Calu3 (cell line): ENCODE measurements around the gene TYW1. TPM values are rescaled to one million over a fixed set of nuclear protein-coding genes. Genes with fewer than 3 reads are reported as not detected.
"Not testable (repeated sequence)": the region's sequence is repeated elsewhere in the genome, so short reads cannot be mapped to it uniquely, and the experiment has no call there.

Experiments
- BruUV-seq: library from RNA; stranded (reverse); fragments of 400-500 nt; replicated peaks from 2 replicates; lab custom pipeline; 2021; lab: Mats Ljungman, UMichigan
- CTCF ChIA-PET: fragments of 300-600 bp; sonication (Branson Sonifier 250); formaldehyde crosslinking; loops from one replicate; lab custom pipeline; 2022; ENCODE audit warnings: antibody characterized with exemption; lab: Charles Lee
- DNase-seq: peaks from one replicate; pipeline ENCODE4 v3.0.0; 2022
- H3K27ac Mint-ChIP-seq: one replicate; pipeline ENCODE4 v1.8.0; 2022; ENCODE audit warnings: mixed read lengths; ENCODE audit not compliant: unreplicated experiment
- H3K27me3 Mint-ChIP-seq: one replicate; pipeline ENCODE4 v1.8.0; 2022; ENCODE audit warnings: mixed read lengths; ENCODE audit not compliant: unreplicated experiment
- H3K36me3 Mint-ChIP-seq: one replicate; pipeline ENCODE4 v1.8.0; 2022; ENCODE audit warnings: mild to moderate bottlenecking, moderate library complexity, mixed read lengths; ENCODE audit not compliant: insufficient read depth, unreplicated experiment
- H3K4me1 Mint-ChIP-seq: one replicate; pipeline ENCODE4 v1.8.0; 2022; ENCODE audit warnings: mild to moderate bottlenecking, low read depth, mixed read lengths; ENCODE audit not compliant: unreplicated experiment
- H3K4me3 Mint-ChIP-seq: one replicate; pipeline ENCODE4 v1.8.0; 2022; ENCODE audit warnings: mild to moderate bottlenecking, low read depth, moderate library complexity, mixed read lengths; ENCODE audit not compliant: unreplicated experiment
- H3K9me3 Mint-ChIP-seq: one replicate; pipeline ENCODE4 v1.8.0; 2022; ENCODE audit warnings: low read depth, mixed read lengths; ENCODE audit not compliant: unreplicated experiment
- intact Hi-C: fragments of 100-400 bp; cut with micrococcal nuclease; formaldehyde crosslinking; loops from one replicate; pipeline ENCODE4 v1.10.0; 2022; ENCODE audit not compliant: unreplicated experiment
- total RNA-seq: library from RNA; stranded (reverse); gene quantifications from 2 replicates; pipeline ENCODE4 v1.2.3, GENCODE V29; 2022
- TF ChIP-seq, protein P1 (sequence below): fragments of 200-600 bp; IDR thresholded peaks from one replicate; pipeline ENCODE4 v1.8.0; 2022; ENCODE audit warnings: antibody characterized with exemption; ENCODE audit not compliant: unreplicated experiment

TYW1 gene
- total RNA-seq, 1 experiment from 2014 or later: 12.1 TPM

DNA sequence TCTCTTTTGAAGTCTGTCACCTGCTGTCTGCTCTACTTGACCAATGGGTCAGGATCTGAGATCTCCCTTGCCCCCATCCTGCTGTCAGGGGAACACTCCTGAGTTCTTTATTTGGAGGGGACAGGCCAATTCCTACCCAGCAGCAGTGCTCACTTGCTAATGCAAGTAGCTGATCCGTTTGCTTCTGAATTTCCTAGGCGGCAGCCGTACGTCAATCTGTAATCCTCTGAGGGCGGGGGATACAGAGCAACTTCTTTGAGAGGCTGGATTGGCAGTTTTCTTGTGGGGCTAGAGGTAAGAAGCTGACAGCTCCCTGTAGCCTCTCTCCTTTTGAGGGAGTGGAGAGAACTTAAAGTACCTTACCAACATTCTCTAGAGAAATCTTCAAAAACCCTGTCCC is 36.6 kb downstream of the TYW1 start:
- H3K9me3 Mint-ChIP-seq: no peaks in the 10 kb centered on the region
- H3K4me1 Mint-ChIP-seq: no peaks in the 10 kb centered on the region
- no peak for DNase-seq
- no peak overlapping the region for H3K4me3 Mint-ChIP-seq
- TF ChIP-seq, protein P1, sequence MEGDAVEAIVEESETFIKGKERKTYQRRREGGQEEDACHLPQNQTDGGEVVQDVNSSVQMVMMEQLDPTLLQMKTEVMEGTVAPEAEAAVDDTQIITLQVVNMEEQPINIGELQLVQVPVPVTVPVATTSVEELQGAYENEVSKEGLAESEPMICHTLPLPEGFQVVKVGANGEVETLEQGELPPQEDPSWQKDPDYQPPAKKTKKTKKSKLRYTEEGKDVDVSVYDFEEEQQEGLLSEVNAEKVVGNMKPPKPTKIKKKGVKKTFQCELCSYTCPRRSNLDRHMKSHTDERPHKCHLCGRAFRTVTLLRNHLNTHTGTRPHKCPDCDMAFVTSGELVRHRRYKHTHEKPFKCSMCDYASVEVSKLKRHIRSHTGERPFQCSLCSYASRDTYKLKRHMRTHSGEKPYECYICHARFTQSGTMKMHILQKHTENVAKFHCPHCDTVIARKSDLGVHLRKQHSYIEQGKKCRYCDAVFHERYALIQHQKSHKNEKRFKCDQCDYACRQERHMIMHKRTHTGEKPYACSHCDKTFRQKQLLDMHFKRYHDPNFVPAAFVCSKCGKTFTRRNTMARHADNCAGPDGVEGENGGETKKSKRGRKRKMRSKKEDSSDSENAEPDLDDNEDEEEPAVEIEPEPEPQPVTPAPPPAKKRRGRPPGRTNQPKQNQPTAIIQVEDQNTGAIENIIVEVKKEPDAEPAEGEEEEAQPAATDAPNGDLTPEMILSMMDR: no peak
- no TSS peak for BruUV-seq
- H3K27ac Mint-ChIP-seq: no peak overlapping the region
- CTCF ChIA-PET: no interaction called here
- no peaks in the 10 kb centered on the region for H3K27me3 Mint-ChIP-seq
- intact Hi-C loops: no loop called here
- no peaks in the 10 kb centered on the region for H3K36me3 Mint-ChIP-seq

DNA sequence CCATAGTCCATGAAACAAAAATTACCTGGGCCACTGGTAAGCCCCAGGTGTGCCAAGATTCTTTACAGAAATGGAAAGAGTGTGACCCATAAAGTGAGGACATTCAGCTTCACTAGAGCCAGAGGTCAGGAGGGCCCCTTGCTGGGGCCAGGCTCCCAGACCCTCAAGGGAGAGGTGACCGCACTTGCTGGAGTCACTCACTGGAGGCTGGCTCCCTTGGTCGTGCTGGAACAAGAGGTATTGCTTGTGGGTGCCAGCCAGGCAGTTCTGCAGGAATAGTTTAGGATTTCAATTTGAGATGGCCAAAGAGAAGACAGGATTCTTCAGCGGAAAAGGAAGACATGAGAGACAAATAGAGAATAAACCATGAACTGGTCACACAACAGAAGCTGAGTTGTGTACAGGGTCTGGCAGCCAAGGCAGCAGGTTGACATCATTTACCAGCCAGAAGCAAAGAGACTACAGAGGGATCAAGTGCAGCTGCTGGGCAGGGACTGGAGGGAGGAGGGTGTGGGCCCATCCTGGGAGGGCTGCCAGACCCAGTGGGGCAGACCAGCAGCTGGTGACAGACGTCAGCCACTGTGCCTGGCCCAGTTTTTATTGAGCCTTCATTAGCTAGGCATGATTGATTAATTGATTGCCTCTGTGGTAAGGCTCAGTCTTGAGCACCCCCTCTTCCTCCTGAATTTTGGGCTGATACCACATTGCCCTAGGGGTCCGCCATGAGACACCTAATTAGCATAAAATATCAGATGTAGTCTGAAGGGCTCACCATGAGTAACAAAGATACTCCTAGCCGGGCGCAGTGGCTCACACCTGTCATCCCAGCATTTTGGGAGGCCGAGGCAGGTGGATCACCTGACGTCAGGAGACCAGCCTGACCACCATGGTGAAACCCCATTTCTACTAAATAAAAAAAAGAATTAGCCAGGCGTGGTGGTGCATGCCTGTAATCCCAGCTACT is 40.1 kb downstream of the TYW1 start:
- H3K36me3 Mint-ChIP-seq, H3K4me3 Mint-ChIP-seq, H3K27me3 Mint-ChIP-seq, H3K27ac Mint-ChIP-seq, BruUV-seq, CTCF ChIA-PET, intact Hi-C loops, DNase-seq, H3K9me3 Mint-ChIP-seq, H3K4me1 Mint-ChIP-seq: not testable (repeated sequence)

DNA sequence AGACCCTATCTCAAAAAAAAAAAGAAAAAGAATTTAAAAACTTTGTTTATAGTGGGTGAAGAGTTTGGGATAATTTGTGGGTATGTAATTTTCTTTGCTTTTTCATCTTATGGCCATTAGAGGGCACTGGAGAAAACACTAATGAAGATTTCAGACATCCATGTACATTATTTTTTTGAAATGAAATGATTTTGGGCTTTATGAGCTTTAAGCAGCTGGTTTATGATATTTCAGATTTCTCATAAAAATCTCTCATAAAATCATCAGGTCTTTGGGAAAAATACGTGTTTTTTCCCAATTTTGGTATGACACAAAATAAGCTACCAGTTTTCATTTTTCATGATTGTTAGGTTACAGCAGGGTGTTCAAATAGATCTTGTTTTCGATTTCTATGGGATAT is 44.2 kb downstream of the TYW1 start:
- H3K9me3 Mint-ChIP-seq, BruUV-seq, DNase-seq, H3K36me3 Mint-ChIP-seq, H3K4me1 Mint-ChIP-seq, H3K27ac Mint-ChIP-seq, H3K4me3 Mint-ChIP-seq, H3K27me3 Mint-ChIP-seq, intact Hi-C loops: not testable (repeated sequence)
- CTCF ChIA-PET: interaction anchor here (0.7 kb wide), 1 partner anchor 261 kb away, joined by 3 read pairs; no protein-coding TSS in a partner anchor

DNA sequence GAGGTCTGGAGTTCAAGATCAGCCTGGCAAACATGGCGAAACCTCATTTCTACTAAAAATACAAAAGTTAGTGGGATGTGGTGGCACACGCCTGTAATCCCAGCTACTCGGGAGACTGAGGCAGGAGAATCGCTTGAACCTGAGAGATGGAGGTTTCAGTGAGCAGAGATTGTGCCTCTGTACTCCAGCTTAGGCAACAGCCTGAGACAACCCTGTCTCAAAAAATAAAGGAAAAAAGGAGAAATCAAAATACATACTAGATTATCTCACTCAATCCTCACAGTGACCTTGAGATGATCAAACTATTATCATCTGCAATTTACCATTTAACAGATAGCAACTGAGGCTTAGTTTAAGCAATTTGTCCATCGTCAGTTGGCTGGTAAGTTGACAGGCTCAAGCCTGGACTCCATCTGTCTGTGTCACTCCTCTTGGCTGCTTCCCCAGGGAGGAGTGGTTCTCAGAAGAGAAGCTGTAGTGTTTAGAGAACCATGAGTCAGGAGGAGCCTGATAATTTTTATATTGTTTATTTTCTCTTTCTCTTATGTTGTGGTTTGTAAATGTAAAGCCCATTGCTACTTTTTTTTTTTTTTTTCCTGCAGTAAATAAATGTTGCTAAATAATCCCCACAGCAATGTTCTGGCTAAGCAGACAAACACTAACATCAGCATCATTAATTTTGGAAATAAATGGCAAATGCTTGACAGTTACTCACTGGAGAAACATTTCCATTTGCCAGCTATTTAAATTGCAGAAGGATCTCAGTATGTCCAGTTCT is 46.3 kb downstream of the TYW1 start:
- H3K36me3 Mint-ChIP-seq: not testable (repeated sequence)

DNA sequence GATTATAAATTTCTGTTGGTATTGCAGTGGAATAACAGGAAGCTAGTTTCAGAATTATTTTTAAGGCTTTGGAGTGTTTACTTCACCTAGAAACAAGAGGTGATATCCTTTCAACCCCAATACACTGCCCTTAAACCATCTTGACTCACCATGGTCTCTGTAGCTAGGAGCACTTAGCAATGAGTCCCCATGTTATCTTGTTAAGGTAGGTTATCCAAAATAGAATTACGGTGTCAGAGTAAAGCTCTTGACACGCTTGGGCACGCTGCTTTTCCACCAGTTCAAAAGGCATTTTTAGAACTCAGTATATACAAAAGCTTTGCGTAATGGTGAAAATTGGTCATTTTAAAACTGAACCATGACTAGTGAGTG is 46.9 kb downstream of the TYW1 start:
- H3K9me3 Mint-ChIP-seq, DNase-seq, BruUV-seq, H3K4me1 Mint-ChIP-seq, H3K4me3 Mint-ChIP-seq, H3K27ac Mint-ChIP-seq, H3K27me3 Mint-ChIP-seq, H3K36me3 Mint-ChIP-seq, intact Hi-C loops: not testable (repeated sequence)
- CTCF ChIA-PET: interaction anchor here (0.6 kb wide), 1 partner anchor 415 kb away, joined by 4 read pairs; the partner anchor contains the start of gene KCTD7

More for the DNA sequence above, 46.3 kb downstream of the TYW1 start:
- CTCF ChIA-PET: interaction anchor here (0.6 to 0.7 kb wide), 2 partner anchors 414 to 1080 kb away, joined by 4 read pairs; partner anchors contain the start of gene KCTD7
- intact Hi-C loops, BruUV-seq, H3K9me3 Mint-ChIP-seq, H3K27me3 Mint-ChIP-seq, H3K27ac Mint-ChIP-seq, H3K4me3 Mint-ChIP-seq, H3K4me1 Mint-ChIP-seq: not testable (repeated sequence)
- peak; percentile 4 for DNase-seq

DNA sequence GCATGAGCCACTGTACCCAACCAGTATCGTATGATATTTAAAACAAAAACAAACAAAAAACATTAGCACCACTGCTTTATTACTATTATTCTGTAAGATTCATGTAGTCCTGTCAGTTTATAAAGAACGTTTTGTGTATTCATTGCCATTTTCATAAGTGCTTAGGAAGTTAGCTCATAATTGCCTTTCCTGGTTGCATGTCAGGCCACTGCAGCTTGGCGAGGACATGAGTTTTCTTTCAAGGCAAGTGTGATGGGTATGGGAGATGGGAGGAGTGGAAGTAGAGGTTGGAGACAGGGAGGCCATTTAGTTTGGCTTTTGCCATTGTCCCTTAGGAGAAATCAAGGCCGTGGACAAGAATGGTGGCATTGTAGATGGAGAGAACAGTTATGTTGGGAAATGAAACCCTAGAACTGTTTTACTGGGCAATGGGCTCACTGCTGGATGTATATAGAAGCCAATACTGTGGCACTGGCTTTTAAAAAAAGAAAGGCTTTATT is 48.9 kb downstream of the TYW1 start:
- TF ChIP-seq, protein P1: no peak
- Mint-ChIP-seq H3K4me1 (no peaks in the 10 kb centered on the region), H3K4me3 (no peak overlapping the region), H3K36me3 (no peaks in the 10 kb centered on the region), H3K27ac (no peak overlapping the region), H3K9me3 (no peaks in the 10 kb centered on the region), H3K27me3 (no peaks in the 10 kb centered on the region)
- intact Hi-C loops: no loop called here
- BruUV-seq: no TSS peak
- CTCF ChIA-PET: no interaction called here
- no peak for DNase-seq

DNA sequence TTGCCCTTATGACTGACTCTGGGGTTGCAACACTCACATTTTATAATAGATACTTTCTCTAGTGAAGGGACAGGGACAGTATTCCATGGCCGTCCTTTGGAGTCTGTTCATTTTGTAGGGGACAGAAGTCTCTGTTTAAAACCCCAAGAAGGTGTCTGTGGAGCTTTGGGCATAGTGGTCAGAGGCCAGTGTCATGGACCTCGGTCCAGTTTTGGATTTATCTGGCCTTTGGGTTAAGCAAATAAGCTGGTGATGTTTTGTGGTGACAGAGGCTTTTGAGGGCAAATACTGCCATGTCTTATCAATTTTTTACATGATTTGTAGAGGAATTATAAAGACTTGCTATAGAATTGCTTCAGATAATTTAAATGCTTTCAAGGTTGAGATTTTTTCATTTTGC is 50.2 kb downstream of the TYW1 start:
- BruUV-seq, DNase-seq, H3K9me3 Mint-ChIP-seq, H3K4me3 Mint-ChIP-seq, intact Hi-C loops, H3K4me1 Mint-ChIP-seq, H3K27me3 Mint-ChIP-seq, H3K36me3 Mint-ChIP-seq, H3K27ac Mint-ChIP-seq: not testable (repeated sequence)
- CTCF ChIA-PET: interaction anchor here (0.7 kb wide), 1 partner anchor 1485 kb away, joined by 3 read pairs; no protein-coding TSS in a partner anchor

DNA sequence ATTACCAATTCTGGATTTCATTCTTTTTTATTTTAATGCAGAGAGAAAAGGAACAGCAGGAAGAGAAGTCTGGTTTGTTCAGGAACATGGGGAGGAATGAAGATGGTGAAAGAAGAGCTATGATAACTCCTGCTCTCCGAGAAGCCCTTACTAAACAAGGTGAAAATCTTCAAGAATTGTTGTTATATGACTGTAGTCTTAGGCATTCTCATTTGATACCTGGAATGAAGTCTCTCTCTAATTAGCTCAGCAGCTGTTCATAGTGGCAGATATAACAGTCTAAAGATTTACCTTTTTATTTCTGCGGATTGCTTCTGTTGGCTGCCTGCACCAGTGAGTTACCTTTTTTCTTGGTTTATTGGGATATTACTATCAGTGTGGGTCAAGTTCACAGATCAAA is 53.3 kb downstream of the TYW1 start:
- CTCF ChIA-PET, H3K4me1 Mint-ChIP-seq, BruUV-seq, H3K36me3 Mint-ChIP-seq, H3K4me3 Mint-ChIP-seq, H3K27me3 Mint-ChIP-seq, DNase-seq, H3K9me3 Mint-ChIP-seq, intact Hi-C loops, H3K27ac Mint-ChIP-seq: not testable (repeated sequence)
